NCI-H1105 (cell line): ENCODE data around the gene ARHGEF4.

Experiments
- DNase-seq: peaks from one replicate; lab custom pipeline; 2025; lab: John Stamatoyannopoulos, UW

The ARHGEF4 gene

DNA sequence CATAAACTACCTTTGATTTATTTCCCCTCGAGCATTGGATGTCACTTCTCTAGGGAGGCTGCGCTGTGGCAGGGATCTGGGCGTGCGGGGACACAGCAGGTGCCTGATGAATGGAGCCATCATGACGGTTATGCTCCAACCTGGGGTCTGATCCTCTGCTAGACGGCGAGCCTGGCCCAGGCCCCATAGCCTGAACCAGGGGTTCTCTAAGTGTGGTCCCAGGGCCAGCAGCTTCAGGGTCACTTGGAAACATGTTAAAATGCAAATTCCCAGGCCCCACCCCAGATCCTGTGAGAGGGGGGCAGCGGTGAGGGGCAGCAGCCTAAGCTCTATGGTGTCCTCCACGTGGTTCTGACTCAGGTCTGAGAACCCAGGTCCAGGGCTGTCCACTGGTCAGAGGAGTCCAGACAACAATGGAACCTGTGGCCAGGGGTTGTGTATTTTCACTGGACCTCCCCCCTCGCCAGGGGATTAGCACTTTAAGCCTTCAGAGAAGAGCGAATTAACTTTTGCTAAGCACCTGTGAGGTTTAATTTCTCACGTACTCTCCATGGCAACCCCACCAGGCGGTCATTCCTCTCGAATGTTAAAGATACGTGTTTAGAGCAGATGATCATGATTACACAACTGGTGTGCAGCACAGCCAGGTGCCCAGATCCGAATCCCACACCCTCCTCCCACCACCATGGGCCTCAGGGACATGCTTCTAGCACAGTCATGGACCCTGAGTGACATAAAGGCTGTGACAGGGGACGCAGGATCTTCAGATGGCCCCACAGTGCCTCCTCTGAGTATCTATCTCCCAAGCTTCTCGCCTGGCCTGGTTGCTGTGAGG is 1.6 kb upstream of the ARHGEF4 start:
- no peak for DNase-seq

DNA sequence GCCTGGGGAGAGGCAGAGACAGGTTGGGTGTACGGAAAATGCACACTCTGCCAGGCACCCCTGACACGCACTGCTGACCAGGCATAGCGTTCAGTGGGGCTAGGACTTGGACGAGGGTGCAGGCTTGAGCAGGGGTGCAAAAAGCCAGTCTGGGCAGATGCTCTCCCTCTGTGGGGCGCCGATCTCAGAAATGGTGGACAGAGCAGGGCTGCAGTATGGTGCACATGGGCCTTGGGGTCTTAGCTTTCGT is 1.0 kb upstream of the ARHGEF4 start:
- DNase-seq = no peak

DNA sequence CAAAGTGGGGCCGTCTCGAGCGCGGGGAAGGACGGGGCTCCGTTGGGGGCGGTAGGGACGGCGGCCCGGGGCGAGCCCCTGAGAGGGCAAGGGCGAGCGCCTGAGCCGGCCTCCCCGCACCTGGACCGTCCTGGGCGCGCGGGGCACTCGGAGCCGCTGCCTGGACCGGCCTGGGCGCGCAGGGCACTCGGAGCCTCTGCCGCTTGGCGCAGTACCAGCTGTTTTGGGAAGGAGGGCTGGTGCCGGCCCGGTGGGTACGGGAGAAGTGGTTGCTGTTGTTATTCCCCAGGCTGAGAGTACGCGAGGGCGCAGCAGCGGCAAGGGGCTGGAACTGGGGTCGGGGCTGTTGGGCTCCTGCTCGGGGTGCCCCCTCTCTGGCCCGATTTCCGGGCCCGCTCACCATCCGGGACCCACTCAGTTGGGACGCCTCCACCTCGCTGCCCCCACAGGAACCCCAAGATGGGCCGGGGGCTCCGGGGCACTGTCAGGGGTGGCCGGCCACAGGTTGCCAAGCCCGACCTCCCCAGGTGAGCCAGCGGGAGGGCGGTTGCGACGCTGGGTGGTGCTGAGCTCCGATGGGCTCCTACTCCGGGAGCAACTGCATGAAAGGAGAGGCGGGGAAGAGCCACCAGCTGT is 579 bp downstream of the ARHGEF4 start:
- no peak for DNase-seq

DNA sequence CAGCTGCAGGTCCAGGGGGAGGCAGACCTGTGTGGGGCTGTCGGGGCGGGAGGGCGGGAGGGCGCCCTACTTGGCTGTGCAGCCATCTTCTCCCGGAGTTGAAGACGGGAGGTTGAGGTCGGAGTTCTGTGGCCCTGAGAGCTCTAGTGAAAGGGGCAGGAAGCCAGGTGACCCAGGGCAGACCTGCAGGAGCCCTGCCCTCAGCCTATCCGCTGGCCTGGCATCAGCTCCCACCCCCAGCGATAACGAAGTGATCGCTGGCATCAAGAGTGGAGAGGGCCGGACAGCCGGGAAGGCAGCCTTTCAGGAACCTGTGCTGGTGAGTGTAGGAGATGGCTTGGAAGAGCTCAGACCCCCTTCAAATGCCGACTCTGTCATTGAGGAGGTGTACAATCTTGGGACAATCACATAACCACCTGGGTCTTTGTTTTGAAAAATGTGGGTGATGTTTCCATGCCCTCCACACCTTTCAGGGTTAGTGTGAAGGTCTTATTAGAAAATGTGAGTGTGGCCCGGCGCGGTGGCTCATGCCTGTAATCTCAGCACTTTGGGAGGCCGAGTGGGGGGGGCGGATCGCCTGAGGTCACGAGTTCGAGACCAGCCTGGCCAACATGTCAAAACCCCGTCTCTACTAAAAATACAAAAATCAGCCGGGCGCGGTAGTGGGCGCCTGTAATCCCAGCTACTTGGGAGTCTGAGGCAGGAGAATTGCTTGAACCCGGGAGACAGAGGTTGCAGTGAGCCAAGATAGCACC is 1.3 kb downstream of the ARHGEF4 start:
- no peak for DNase-seq

DNA sequence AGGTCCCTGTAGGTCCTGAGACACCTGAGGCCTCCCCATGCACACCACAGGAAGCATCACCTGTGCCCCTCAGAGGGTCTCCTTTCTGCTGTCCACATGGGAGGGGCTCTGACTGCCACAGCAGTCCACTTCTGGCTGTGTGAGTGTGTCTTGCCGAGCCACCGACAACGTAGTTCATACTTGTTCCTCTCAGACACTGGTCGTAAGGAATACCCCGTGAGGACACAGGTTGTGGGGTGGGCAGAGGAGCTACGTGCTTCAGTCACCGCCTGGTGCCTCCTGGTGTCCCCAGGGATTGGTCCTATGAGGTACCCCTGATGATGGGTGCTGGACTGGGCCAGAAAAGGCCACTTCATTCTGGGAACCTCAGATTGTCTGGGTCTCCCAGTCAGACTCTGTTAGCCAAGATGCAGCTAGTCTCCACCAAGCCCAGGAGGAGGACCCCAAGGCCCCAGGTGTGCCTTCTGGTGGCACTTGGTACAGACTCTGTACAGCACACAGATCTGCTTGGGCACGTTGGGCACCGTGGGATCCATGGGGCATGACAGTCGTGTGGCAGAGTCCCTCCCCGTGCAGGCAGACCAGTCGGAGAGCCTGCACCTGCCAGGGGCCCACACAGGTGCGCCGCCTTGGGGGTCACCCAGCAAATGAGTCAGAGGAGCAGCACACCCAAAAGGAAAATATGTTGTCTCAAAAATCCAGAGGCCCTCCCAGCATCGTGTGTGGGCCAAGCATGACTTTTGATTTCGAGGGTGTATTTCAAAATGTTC is 2.5 kb downstream of the ARHGEF4 start:
- DNase-seq = no peak

DNA sequence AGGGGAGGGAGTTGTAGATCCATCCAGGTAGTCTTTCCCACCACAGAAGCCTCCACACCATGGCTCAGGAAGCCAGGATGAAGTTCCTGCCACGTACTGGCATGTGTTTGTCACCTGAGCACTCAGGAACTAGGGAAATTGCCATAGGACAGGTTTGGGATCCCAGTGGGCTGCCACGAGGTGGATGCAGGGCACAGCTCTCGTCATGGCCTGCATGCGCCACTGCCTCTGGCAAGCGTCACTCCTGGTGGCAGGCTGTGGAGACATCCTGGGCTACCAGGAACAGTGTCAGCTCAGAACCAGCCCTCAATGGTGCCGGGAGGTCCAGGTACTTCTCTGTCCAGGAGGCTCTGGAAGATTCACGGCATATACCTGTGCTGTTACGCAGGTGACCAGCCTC is 3.8 kb downstream of the ARHGEF4 start:
- DNase-seq = no peak

DNA sequence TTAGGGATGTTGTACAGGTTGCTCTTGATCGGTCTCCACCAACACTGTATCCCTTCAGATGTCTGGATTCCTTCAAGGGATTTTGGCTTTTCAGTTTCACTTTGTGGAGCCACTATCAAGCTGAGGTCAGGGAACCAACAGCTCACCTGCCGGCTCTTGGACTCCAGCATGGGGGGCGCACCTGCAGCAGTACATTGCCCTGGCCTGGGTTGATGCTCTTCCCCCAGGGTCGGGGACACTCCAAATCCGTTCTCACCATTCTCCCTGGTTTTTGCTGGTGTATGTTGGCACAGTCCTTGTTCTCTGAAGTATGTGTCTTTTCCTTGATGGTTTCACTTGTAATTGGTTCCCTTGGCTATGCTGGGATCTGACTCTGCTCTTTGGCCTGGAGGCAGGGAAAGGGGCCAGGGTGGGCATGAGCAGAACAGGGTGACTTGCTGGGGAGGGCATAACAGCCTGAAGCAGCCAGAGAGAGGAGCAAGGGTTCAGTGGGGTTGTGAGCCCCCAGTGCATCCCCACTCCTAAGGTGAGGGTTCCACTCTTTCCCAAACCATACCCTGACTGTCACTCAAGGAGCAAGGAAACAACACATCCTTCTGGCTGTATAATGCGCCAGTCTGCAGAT is 5.1 kb downstream of the ARHGEF4 start:
- DNase-seq = no peak

DNA sequence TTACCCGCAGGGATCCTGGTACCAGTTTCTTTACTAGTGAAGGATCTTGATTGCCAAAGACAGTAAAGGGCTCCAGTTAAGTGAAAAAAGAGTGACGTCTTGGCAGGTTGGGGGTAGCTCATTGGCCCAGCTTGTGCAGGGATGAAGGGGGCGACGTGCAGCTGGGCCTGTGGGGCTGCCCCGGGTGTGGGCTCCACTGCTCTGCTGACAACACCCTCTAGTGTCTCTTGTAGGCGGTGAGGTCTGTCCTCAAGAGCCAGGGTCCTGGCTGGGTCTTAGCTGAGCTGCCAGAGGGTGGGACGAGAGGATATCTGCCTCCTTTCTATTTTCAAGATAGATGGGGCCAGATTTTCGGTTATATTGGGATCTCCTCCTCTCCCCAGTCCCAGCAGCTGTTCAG is 6.1 kb downstream of the ARHGEF4 start:
- DNase-seq = no peak

DNA sequence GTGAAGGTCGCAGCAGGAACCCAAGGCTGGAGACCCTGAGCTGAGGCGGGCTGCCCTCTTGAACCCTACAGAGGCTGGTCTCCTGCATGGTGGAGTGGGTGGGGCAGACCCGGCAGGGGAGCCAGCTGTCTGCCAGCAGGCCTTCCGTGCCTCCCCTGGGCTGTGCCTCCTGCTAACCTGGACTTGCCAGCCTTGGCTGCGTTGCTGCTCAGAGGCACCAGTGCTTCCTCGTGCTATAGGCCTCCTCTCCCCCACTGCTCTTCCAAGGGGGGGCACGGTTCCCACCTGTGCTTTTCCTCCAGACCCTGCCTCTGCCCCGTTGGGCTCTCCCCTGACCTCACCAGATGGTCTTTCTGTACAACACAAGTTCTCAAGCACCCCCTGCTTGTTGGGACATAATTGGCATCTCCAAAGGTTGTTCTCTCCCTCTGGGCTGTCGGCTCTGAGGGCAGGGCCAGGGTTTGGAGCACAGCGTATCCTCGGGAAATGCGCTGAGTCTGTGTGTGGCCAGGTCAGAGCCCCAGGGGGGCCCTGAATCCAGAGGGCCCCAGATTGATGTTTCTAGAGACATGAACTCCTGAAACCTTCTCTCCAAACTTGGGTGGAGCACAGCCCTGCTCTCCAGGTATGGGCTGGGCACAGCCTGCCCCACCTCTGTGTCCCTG is 6.7 kb downstream of the ARHGEF4 start:
- DNase-seq = no peak

DNA sequence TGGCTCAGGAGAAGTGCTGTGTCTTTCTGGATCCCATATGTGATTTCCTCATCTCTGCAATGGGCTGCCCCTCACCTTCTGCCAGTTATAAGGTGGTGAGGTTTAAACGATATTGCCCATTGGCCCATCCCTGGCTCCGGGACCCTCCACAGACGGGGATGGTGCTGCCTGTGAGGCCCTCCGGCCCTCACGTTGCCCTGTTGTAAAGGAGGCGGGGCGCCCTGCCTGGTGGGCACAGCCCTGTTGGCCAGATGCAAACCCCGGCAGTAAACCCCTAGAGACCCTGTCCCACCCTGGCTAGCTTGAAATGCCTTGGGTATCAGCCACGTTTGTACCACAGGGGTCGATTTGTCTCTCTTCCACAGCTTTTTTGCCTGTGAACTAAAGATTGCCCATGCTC is 7.4 kb downstream of the ARHGEF4 start:
- DNase-seq = no peak

DNA sequence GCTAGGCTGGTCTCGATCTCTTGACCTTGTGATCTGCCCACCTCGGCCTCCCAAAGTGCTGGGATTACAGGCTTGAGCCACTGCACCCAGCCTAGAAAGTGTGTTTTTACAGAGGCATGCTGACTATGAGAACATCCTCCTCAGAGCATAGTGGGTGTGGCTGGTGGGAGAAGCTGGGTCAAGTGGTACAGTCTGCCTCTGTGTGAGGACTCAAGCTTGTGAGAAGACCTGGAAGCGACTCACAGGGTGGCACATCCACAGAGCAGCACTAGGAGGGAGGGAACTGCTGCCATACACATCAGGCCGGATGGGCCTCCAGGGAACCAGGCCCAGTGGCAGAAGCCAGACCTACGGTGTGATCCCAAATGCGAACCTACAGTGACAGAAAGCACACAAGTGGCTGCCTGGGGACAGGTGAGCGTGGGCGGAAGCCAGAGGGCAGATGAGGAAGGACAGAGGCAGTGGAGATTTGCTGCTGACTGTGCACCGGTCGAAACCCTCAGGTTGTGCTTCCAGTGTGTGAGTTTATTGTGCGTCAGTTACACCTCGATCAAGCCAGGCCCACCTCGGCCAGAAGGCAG is 8.9 kb downstream of the ARHGEF4 start:
- no peak for DNase-seq

DNA sequence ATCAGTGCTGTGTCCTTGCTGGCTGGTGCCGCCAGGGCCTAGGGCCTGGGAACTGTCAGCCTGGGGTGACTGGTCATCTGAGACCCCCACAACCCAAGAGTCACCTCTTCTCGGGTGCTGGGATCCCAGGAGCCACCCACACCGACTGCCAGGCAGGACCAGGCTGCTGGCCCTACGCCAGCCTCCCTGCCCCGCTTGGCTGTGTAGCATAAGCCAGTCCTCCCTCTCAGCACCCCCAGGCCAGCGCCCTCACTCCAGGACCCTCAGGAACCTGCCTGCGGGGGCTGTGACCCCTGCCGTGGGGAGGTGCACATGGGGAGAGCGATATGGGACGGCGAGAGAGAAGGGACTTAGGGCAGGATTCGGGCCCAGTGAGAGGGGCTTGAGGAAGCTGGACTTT is 9.5 kb downstream of the ARHGEF4 start:
- DNase-seq = no peak

DNA sequence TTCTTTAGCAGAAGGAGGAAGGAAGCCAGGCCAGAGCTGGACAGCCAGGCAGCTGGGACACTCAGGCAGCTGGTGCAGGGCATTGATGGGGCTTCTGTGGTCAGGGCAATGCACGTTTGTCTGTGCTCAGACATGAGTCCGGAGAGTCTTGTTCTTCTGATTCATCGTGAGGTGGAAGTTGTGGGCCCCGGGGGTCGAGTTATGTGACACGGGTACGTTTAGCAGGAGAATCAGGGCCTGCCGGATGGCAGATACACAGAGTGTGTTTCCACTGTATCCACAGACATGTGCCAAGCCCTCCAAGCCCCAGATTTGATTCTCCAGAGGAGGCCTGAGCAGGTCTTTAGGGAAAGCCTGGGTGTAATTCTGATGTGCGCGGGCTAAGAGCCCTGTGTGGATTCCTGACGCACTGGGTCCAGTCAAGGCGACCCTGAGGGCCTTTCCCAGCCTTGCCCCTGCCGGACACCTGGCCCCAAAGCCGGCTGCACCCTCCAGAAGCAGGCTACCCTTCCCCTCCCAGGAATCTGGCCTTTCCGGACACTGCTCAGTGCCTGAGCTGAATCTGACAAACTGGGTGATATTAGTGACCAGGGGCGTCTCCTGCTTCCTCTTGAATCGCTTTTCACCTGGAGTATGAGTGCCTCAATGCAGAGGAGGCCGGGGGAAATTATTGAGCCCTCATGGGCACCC is 10.1 kb downstream of the ARHGEF4 start:
- no peak for DNase-seq

DNA sequence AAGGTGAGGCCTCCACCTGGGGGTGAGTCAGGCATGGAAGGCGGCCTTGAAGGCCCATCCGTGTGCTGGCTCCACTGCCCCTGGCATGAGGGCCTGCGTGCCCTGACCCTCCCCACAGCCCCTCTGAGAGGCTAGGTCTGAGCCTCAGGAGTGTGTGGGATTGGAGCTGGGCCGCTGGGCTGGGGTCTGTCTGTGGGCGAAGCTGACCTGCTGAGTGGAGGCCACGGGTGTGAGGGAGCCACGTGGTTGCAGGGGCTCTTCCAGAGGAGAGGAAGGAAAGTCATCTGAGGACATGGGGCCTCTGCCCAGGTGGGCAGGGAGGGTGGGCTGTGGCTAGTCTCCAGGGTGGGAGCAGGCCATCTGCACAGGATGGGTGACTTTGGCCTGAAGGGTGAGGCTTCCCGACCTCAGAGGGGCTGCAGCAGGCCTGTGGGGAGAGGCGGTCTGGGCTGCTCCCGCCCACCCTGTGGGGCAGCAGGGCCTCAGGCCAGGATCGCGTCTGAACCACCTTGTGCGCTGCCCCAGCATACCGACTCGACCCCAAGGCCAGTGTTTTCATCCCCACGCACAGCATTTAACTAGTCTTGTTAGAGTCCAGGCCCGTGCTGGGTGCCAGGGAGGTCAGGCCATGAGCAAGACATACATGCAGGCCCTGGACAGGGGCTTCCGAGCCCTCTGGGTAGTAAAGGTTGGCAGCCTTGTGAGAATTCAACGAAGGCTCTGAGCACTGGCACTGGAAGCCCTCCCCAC is 11.2 kb downstream of the ARHGEF4 start:
- no peak for DNase-seq

DNA sequence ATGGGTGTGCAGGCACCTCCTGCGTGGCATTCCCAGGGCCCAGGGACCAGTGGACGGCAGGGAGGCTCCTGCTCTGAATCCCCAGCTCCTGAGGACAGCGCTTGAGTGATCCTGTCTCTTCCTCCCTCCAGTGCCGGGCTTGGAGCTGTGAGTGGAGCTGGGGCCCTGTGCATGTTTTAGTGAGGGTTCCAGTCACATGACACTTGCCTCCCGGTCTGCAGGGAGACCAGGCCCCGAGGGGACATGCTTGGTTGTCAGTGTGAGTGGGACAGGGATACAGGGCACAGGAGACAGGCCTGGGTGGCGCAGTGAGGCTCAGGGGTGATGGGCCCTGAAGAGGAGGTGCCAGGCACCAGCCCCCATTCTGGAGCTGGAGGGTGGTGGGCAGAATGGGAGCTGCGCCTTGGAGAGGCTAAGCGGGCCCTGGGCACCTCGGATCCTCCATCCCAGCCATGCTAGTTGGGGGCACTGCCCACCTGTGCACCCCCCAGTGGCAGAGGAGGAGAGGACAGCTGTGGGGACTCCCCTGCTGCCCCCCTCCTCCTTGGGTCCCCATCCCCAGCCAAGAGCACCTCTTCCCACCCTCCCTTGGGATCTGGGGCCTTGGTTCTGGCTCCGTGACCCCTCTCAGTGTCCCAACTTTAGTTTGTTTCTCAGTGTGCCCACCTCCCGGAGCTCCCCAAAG is 12.0 kb downstream of the ARHGEF4 start:
- DNase-seq = no peak

DNA sequence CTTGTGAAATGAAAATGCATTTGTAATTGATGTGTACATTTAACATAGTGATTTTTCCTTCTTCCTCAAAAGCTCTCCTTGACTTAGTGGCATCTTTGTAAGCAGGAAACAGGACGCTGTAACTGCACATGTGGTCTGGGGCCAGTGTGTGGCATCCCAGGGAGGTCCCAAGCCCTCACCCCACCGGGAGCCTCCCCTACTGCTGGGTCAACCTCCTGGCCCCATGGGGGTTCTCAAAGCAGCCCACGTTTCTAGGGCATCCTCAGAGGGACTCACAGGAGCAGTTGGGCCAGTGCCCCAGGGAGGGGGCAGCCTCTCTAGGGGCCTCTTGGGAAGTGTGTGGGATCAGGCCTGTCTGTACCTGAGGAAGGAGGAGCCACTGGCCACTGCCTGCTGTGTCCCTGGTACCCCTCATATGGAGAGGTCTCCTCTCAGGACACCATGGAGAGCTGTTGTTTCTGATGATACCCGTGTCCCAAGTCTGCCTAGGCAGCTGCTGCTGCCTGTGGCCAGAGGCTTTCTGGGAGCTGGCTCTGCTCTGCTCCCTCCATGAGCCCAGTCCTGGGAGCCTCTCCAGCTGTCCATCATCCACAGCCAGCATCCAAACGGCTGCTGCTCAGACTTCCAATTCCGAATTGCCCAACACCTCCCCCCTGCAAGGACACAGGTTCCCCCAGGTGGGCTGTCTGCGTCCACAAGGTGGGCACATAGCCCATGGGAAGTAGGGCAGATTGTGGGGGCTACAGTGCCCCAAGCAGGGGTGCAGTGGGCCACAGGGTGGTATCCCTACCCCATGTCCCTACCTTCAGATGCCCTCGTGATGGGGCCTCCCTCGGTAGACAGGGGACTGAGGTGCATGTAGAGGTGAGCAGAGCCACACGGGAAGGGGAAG is 13.4 kb downstream of the ARHGEF4 start:
- DNase-seq = no peak

DNA sequence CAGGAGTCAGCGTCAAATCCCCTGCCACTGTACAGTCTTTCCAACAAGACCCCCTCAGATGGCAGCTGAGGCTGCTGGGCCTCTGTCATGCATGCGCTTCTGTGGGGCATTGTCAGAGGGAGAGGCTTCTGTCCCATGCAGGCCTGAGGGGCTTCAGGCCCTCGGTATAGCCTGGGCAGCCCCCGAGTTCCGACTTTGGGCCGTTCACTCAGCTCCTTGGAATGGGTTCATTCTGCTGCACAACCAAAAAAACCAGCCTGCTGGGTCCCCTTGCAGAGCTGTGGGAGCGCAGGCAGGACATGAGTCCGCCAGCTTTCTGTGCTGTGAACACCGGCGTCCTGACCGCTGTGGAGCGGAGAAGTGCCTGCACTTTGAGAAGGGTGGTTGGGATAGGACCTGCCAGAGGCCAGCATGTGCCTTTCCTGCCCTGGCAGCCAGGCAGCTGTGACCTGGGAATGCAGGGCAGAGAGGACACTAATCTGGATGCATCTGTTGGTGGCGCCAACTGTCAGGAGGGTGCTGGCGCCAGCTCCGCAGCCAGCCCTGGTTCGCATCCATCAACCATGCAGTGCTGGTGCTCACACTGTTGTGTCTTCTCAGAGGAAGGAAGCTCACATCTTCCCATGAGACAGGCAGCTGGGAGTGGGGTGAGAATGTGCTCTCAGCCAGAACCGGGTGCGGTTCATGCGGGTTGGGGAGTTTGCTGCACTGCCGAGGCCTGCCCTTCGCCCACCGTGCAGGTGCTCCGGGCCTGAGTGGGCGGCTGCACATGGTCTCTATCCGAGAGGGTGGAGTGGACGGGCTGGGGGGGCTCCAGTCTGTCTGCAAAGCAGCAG is 14.3 kb downstream of the ARHGEF4 start:
- DNase-seq = no peak
